COLO829 (cell line): ENCODE results near the gene MARF1.
"Not testable (repeated sequence)": the region's sequence is repeated elsewhere in the genome, so short reads cannot be mapped to it uniquely, and the experiment has no call there.

Source experiments
- DNase-seq: peaks from one replicate; pipeline ENCODE4 v3.0.0; 2012; ENCODE audit warnings: low spot score

Gene MARF1

DNA sequence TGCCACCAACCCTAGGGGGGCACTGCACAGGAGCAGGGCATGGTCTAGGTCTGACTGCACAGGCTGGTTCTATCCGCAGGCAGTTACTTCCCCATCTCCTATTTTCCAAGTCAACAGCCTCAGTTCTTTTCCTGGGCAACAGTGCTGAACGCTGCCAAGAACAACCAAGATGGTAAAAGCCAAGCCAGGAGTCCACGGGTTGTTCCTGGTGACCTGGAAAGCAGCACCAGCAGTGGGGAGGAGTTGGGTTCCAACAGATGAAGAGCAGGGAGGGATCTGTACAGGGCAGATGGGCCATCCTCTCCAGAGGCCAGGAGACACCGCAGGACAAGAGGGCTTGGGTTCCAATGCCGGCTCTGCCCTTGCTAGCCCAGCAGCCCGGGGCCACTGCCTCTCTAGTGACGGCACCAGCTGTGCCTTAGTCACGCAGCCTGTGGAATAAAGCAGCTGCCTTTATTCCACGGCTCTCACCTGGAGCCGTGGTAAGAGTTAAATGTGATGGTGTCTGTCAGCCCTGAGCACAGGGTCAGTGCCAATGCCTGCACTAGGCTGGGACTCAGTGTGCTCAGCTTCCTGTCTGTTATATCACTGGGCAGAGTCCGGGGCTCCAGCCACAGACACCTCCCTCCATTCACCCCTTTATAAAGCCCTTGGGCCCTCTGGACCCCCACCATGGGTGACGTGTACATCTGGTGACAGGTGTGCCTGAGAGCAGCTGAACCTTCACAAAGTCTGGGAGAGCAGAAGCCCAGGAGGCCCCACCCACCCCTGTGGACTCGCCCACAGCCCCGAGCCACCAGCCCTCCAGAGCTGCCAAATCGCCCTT, 44.9 kb downstream of the MARF1 start:
- DNase-seq, result no peak

DNA sequence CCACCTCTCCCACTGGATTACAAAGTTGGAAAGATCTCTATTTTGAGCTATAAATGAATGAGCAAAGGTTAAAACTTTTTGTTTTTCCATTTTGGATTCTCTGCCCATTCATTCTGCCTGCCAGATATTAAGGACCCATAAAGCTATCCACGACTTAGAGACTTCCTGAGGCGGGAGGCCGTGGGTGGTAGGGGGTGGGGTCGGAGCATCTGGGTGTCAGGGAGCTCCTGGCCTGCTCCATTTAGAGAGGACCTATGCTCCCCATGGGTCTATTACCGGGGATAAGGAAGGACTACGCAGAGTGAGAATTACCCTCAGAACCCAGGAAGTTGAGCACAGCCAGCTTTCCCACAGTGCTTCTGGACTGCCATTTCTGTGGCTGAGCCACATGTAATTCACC, 45.8 kb downstream of the MARF1 start:
- no peak for DNase-seq

DNA sequence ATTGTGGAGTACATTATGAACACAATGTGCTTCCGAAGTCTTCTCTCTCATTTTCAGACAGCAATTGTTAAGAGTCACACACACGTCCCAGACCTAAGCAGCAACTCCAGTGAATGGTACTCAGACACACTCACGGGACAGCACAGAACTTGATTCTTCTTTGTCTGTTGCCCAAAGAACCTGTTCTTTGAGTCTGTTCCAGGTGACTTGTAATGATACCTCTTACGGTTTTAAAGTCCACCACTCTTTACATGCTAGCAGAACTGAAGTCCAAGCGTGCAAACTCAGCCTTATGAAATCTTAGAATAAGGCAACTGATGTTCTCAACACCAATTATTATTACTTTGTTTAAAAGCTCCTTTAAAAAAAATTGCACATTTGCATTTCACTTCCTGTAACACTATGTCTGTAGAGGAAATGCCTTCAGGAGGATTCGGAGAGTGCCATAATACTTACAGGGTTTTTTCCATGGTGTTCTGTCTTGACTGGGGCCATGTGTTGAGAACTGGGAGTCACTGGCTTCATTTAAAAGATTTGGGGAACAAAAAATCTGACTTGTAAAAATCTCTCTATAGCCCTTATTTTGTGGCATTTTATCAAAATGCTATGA, 48.1 kb downstream of the MARF1 start:
- DNase-seq, result no peak

DNA sequence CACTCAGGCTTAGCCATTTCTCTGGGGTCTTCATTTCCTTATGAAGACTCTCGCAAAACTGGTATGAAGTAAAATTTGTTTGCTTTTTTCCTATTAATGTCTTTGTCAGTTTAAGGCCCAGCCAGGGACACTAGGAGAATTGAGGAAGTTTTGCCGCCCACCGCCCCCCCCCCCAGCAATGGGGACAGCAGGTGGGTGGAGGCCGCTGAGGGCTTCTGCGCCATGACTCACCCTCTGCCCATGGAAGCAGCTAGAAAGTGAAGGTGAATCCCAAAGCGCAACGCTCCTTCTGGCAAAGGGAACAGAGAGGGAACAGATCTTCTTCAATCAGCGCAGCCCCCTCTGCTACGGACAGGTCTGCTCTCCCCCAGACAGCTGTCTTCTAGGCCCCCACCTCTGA, 49.7 kb downstream of the MARF1 start:
- DNase-seq, result no peak

DNA sequence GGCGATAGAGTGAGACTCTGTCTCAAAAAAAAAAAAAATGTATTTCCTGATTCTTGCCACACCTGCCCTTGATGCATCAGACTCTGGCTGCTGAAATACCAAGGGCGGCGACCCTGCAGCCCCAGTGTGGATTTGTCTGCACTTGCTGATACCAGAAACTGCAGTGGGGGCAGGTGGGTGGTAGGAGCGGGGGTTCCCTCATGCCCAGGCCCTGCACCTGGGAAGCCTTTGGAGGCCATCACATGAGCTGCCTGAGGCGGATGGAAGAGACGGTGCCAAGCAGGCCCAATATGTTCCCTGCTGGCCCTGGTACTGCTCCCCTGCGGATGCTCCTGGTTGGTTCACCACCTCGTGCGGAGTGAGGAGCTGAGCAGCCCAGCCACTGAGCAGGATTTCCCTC, 50.6 kb downstream of the MARF1 start:
- DNase-seq, result no peak

DNA sequence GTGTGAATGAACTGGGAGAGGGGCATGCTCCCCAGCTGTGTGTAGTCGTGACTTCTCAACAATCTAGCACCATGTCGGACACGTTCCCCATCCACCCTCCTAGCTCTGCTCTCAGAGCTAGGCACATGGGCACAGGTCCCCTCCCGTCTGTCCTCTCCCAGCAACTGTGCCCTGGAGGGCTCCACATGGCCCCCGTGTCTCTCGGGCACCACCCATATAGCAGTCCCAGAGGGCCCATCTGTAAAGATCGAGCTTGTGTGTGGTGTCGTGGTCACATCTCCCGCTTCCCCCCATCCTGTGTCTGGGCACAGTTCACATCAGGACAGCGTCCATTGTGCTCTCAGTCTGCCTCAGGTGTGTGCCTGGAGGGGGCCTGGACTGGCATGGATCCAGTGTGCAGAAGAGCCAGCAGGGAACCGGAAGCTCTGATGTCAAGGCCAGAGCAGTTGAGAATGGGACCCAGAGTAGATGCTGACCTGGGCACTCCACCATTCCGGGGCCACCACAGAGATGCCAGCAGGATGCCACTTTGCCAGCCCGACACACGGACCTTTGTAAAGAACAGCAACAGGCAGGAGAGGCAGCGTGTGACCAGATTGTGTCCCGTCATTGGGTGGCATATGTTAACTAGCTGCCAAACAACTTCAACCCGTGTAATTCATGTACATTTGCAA, 55.7 kb downstream of the MARF1 start:
- DNase-seq, result no peak

DNA sequence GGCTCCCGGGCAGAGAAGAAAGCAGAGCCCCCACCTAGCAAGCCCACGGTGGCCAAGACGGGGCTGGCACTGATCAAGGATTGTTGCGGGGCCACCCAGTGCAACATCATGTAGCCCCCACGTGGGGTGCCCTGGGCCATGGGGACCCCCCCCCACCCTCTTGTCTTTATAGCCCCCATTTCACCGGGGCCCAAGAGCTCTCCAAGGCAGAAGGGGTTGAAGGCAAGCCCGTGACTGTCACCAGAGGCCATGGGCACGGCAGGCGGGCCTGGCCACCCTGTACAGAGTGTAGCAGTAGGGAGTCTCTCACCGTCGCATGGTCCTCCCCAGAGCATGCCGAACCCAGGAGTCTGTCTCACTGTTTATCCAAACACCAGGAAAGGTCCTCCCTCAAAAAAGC, 56.2 kb downstream of the MARF1 start:
- DNase-seq, result no peak

DNA sequence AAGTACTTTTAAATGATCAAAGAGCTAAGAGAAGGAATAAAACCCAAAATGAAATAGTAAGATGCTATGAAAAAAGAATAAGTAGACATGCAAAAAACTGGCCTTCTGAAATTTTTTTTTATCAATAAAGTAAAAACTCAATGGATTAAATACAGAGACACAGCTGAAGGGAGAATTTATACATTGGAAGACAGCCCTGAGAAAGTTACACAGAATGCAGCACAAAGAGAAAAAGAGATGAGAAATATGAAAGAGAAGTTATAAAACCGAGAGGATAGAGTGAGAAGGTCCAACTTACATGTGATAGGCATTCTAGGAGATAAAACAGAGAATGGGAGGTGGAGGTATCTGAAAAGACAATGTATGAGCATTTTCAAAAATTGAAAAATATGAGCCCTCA, 57.0 kb downstream of the MARF1 start:
- DNase-seq, result no peak

DNA sequence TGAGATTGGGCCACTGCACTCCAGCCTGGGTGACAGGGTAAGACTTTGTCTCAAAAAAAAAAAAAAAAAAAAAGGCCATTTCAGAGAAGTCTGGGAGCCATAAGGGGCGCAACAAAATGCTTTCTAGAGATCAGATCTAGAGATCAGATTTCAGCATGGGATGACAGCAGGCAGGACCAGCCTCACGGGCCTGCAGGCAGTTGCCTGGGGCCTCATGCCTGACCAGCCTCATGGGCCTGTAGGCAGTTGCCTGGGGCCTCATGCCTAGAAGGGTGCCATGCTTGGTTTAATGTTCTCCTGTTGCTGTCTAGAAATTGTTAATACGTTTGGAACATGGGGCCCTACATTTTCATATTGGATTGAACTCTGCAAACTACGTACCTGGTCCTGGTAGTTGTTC, 59.4 kb downstream of the MARF1 start:
- no peak for DNase-seq

DNA sequence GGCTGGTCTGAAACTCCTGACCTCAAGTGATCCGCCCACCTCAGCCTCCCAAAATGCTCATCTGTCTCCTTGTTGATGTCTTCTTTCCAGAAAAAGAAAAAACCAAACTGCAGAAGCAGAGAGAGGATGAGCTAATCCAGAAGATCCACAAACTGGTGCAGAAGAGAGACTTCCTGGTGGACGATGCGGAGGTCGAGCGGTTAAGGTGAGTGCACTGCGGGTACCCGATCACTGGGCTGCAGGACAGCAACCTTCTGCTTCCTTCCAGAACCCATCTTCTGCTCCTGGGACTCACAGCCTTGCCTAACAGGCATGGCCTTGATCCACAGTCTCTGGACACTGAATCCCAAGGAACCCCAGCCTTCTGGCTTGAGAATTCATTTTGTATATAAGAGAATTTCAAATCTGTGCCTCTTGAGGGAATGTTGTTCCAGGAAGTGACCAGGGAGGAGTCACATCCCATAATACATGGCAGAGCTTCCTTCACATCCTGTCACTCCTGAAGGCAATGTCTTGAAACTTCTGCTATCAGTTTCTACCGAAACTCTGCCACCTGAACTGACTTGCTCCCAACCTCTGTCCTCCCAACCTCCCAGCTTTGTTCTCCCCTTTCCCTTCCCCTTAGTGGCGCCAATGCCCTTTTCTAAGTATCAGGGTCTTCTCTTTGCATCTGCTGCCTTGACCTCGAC, 61.7 kb downstream of the MARF1 start:
- DNase-seq, result no peak

DNA sequence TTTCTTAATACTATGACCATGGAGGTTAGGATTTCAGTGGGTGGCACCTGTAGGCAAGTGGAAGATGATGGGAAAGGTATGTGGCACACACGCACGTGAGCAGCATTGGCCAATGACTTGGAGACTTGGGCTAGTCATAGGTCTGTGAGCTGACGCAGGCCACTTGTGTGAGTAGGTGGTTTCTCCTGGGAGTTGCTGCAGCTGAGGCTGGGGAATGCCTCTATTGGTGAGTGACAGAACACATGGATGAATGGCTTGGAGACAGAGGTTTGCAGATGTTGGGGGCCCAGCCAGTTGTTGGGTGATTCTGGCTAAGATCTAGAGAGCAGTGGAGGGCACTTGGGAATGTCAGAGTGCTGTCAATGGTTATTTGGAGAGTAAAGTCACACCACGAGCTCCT, 64.1 kb downstream of the MARF1 start:
- DNase-seq, result no peak

DNA sequence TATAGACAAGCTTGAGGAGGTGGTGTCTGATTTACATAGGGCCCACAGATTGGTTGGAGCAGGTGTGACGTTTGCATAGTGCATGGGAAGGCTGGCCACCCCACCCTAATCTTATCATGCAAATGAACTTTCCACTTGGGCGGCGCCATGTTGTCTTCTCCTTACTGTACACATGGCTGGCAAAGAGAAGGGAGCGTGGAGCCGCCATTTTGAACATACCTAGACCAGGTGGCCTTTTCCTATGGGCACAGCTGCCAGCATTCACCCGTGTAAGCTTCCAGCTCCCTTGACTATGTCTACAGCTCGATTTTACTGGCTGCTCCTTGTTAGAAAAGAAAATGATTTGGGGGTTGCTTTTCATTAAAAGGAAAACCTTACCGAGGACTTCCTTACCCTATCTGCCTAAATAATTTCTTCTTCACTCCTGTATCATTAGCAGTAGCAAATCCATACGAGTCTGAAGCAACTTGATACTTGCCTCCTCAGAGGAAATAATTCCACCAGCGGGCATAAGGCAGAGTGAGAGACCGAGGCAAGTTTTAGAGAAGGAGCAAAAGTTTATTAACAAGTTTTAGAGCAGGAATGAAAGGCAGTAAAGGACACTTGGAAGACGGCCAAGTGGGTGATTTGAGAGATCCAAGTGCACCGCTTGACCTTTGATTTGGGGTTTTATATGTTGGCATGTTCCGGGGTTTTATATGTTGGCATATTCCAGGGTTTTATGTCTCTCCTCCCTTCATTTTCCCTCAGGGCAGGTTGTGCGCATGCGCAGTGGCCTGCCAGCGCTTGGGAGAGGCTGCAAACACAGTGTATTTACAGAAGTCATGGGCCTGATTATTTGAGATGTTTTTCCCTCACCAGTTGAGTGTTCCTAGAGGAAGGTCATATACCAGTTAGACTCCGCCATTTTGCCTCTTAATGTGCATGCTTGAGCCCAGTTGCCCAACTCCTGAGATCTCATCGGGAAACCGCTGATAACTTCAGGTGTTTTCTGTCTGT, 65.7 kb downstream of the MARF1 start:
- no peak for DNase-seq

DNA sequence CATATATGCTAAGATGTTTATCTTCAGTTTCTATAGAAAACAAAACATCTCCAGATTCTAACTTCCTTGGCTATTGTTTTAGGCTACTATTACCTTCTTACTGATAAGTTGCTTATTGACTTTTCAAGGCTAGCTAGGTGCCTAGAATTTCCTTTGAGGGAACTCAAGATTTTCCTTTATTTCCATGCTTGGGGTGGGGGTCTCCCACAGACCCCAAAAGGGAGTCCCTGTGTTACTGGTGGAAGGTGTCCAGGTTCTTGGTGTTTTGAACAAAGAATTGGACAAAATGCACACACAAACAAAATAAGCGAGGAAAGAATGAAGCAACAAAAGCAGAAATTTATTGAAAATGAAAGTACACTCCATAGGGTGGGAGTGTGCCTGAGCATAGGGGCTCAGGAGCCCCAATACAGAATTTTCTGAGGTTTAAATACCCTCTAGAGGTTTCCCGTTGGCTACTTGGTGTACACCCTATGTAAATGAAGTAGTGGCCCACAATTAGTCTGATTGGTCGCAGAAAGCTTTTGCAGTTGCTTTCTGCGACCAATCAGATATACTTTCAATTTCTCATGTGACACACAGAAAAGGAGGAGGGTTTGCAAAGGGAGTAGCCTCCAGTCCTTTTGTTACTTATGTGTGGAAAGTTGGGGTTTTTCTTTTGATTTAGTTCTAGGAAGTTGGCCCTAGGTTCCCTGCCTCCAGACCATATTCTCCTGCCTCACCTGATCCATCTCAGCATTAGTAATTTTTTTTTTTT, 67.5 kb downstream of the MARF1 start:
- no peak for DNase-seq

DNA sequence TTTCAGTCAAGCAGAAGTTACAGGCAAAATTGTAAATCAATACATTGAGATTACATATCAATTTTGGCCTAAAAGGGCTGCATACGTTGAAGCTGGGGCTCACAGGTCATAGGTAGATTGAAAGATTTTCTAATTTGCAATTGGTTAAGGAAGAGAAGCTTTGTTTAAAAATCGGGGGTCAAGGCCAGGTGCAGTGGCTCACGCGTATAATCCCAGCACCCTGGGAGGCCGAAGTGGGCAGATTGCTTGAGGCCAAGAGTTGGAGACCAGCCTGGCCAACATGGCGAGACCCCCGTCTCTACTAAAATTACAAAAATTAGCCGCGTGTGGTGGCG, 68.4 kb downstream of the MARF1 start:
- DNase-seq, result no peak

DNA sequence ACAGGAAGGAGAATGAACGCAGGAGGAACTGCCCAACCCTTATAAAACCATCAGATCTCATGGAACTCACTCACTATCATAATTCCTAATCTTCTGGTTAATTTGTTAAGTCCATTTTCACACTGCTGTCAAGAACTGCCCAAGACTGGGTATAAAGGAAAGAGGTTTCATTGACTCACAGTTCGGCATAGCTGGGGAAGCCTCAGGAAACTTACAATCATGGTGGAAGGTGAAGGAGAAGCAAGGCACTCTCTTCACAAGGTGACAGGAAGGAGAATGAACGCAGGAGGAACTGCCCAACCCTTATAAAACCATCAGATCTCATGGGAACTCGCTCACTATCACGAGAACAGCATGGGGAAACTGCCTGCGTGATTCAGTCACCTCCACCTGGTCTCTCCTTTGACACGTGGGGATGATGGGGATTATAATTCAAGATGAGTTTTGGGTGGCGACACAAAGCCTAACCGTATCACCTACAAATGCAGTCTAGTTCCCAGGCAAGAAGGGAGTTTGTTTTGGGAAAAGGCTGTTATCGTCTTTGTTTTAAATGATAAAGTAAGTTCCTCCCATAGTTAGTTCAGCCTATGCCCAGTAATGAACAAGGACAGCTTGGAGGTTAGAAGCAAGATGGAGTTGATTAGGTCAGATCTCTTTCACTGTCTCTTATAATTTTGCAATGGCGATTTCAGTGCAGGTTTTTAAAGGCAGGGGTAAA, 68.9 kb downstream of the MARF1 start:
- DNase-seq, result not testable (repeated sequence)

DNA sequence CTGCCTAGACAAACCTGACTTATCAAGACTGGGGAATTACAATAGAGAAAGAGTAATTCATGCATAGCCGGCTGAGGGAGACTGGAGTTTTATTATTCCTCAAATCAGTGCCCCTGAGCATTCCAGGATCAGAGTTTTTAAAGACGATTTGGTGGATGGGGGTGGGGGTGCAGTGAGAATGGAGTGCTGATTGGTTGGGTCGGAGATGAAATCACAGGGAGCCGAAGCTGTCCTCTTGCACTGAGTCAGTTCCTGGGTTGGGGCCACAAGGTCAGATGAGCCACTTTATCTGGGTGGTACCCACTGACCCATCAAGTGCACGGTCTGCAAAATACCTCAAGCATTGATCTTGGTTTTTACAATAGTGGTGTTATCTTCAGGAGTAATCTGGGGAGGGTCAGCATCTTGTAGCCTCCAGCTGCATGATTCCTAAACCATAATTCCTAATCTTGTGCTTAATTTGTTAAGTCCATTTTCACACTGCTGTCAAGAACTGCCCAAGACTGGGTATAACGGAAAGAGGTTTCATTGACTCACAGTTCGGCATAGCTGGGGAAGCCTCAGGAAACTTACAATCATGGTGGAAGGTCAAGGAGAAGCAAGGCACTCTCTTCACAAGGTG, 69.6 kb downstream of the MARF1 start:
- DNase-seq, result no peak

DNA sequence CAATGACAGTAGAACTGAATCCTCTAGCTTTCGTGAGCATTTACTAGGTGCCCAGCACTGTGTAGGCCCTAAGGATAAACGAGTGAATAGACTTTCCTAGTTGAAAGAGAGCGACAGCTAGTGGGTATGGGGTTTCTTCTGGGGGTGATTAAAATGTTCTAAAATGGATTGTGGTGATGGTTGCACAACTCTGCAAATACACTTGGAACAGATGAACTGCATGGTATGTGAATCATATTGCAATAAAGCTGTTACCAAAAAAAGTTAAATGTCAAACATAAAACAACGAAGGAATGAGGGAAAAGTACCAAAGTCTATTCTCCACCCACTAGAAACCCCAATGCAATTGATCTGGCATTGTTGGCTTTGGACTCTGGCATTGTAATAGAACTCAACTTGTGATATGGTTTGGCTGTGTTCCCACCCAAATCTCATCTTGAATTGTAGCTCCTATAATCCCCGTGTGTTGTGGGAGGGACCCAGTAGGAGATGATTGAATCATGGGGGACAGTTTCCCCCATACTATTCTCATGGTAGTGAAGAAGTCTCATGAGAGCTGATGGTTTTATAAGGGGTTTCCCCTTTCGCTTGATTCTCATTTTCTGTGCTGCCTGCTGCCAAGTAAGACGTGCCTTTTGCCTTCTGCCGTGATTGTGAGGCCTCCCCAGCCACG, 70.5 kb downstream of the MARF1 start:
- DNase-seq, result no peak

DNA sequence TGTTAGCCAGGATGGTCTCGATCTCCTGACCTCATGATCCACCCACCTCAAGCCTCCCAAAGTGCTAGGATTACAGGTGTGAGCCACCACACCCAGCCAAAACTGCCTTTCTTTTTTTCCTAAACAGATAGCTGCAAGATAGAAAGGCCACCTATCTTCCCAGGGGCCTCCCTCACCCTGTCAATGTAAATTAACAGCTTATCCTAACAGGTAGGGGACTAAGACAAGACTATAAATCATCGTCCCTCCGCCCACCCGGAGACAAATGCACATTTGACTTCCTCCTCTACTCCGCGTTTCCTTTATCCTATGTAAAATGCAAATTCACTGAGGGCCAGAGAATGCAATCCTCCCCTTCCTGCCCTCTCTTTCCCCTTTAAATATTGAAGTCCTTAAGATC, 71.4 kb downstream of the MARF1 start:
- no peak for DNase-seq

DNA sequence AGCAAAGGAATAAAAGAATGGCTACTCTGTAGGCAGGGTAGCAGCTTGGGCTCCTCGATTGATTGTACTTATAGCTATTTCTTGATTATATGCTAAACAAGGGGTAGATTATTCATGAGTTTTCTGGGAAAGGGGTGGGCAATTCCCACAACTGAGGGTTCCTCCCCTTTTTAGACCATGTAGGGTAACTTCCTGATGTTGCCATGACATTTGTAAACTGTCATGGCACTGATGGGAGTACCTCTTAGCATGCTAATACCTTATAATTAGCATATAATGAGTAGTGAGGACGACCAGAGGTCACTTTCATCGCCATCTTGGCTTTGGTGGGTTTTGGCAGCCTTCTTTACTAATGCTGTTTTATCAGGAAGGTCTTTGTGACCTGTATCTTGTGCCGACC, 72.3 kb downstream of the MARF1 start:
- DNase-seq, result not testable (repeated sequence)
